ENCODE results near the gene KLF7.

KLF7 gene

GRCh38 chr2:207112383-207112782 is 53.4 kb downstream of the KLF7 start:
- no peak overlapping the region for H3K4me3 ChIP-seq (ENCODE audit: low read length)
- H3K9ac ChIP-seq (ENCODE audit: low read length) = no peak overlapping the region
- no peaks in the 10 kb centered on the region for H3K36me3 ChIP-seq (ENCODE audit: control insufficient read depth, insufficient read depth, low read length)
- no peaks in the 10 kb centered on the region for H3K27me3 ChIP-seq (ENCODE audit: control insufficient read depth, insufficient read depth, low read length)
- H3K9me3 ChIP-seq (ENCODE audit: control insufficient read depth, low read length) = no peaks in the 10 kb centered on the region
- H3K4me1 ChIP-seq (ENCODE audit: control insufficient read depth, insufficient read depth, low read length) = no peaks in the 10 kb centered on the region

GRCh38 chr2:207111757-207112156 is 54.0 kb downstream of the KLF7 start:
- no peaks in the 10 kb centered on the region for H3K9me3 ChIP-seq (ENCODE audit: control insufficient read depth, low read length)
- no peaks in the 10 kb centered on the region for H3K27me3 ChIP-seq (ENCODE audit: control insufficient read depth, insufficient read depth, low read length)
- H3K36me3 ChIP-seq (ENCODE audit: control insufficient read depth, insufficient read depth, low read length) = no peaks in the 10 kb centered on the region
- no peaks in the 10 kb centered on the region for H3K4me1 ChIP-seq (ENCODE audit: control insufficient read depth, insufficient read depth, low read length)
- H3K9ac ChIP-seq (ENCODE audit: low read length) = no peak overlapping the region
- no peak overlapping the region for H3K4me3 ChIP-seq (ENCODE audit: low read length)

GRCh38 chr2:207110715-207111114 is 55.0 kb downstream of the KLF7 start:
- no peaks in the 10 kb centered on the region for H3K4me1 ChIP-seq (ENCODE audit: control insufficient read depth, insufficient read depth, low read length)

GRCh38 chr2:207110310-207110709 is 55.4 kb downstream of the KLF7 start:
- Histone ChIP-seq H3K9ac (ENCODE audit: low read length) (no peak overlapping the region), H3K4me1 (ENCODE audit: control insufficient read depth, insufficient read depth, low read length) (no peaks in the 10 kb centered on the region), H3K27me3 (ENCODE audit: control insufficient read depth, insufficient read depth, low read length) (no peaks in the 10 kb centered on the region), H3K4me3 (ENCODE audit: low read length) (no peak overlapping the region), H3K9me3 (ENCODE audit: control insufficient read depth, low read length) (no peaks in the 10 kb centered on the region), H3K36me3 (ENCODE audit: control insufficient read depth, insufficient read depth, low read length) (no peaks in the 10 kb centered on the region)

More at GRCh38 chr2:207110715-207111114, 55.0 kb downstream of the KLF7 start:
- Histone ChIP-seq H3K4me3 (ENCODE audit: low read length) (no peak overlapping the region), H3K9me3 (ENCODE audit: control insufficient read depth, low read length) (no peaks in the 10 kb centered on the region), H3K36me3 (ENCODE audit: control insufficient read depth, insufficient read depth, low read length) (no peaks in the 10 kb centered on the region), H3K27me3 (ENCODE audit: control insufficient read depth, insufficient read depth, low read length) (no peaks in the 10 kb centered on the region), H3K9ac (ENCODE audit: low read length) (no peak overlapping the region)

- H3K4me3 ChIP-seq (ENCODE audit: low read length) = no peak overlapping the region
- H3K27me3 ChIP-seq (ENCODE audit: control insufficient read depth, insufficient read depth, low read length) = no peaks in the 10 kb centered on the region
- H3K4me1 ChIP-seq (ENCODE audit: control insufficient read depth, insufficient read depth, low read length) = no peaks in the 10 kb centered on the region
- H3K9ac ChIP-seq (ENCODE audit: low read length) = no peak overlapping the region
- H3K36me3 ChIP-seq (ENCODE audit: control insufficient read depth, insufficient read depth, low read length) = no peaks in the 10 kb centered on the region
- no peaks in the 10 kb centered on the region for H3K9me3 ChIP-seq (ENCODE audit: control insufficient read depth, low read length)
Observed at GRCh38 chr2:207109768-207110167, 56.0 kb downstream of the KLF7 start.

GRCh38 chr2:207108440-207108839 is 57.3 kb downstream of the KLF7 start:
- H3K4me3 ChIP-seq (ENCODE audit: low read length) = no peak overlapping the region
- H3K9ac ChIP-seq (ENCODE audit: low read length) = no peak overlapping the region
- H3K27me3 ChIP-seq (ENCODE audit: control insufficient read depth, insufficient read depth, low read length) = no peaks in the 10 kb centered on the region
- no peaks in the 10 kb centered on the region for H3K9me3 ChIP-seq (ENCODE audit: control insufficient read depth, low read length)
- no peaks in the 10 kb centered on the region for H3K4me1 ChIP-seq (ENCODE audit: control insufficient read depth, insufficient read depth, low read length)
- no peaks in the 10 kb centered on the region for H3K36me3 ChIP-seq (ENCODE audit: control insufficient read depth, insufficient read depth, low read length)

GRCh38 chr2:207107551-207107950 is 58.2 kb downstream of the KLF7 start:
- H3K4me1 ChIP-seq (ENCODE audit: control insufficient read depth, insufficient read depth, low read length) = no peaks in the 10 kb centered on the region
- no peaks in the 10 kb centered on the region for H3K27me3 ChIP-seq (ENCODE audit: control insufficient read depth, insufficient read depth, low read length)
- H3K36me3 ChIP-seq (ENCODE audit: control insufficient read depth, insufficient read depth, low read length) = no peaks in the 10 kb centered on the region
- no peaks in the 10 kb centered on the region for H3K9me3 ChIP-seq (ENCODE audit: control insufficient read depth, low read length)
- no peak overlapping the region for H3K4me3 ChIP-seq (ENCODE audit: low read length)
- no peak overlapping the region for H3K9ac ChIP-seq (ENCODE audit: low read length)

GRCh38 chr2:207107131-207107530 is 58.6 kb downstream of the KLF7 start:
- H3K36me3 ChIP-seq (ENCODE audit: control insufficient read depth, insufficient read depth, low read length) = no peaks in the 10 kb centered on the region
- no peak overlapping the region for H3K4me3 ChIP-seq (ENCODE audit: low read length)
- no peaks in the 10 kb centered on the region for H3K9me3 ChIP-seq (ENCODE audit: control insufficient read depth, low read length)
- H3K9ac ChIP-seq (ENCODE audit: low read length) = no peak overlapping the region
- no peaks in the 10 kb centered on the region for H3K4me1 ChIP-seq (ENCODE audit: control insufficient read depth, insufficient read depth, low read length)
- no peaks in the 10 kb centered on the region for H3K27me3 ChIP-seq (ENCODE audit: control insufficient read depth, insufficient read depth, low read length)

- H3K4me3 ChIP-seq (ENCODE audit: low read length) = no peak overlapping the region
- H3K27me3 ChIP-seq (ENCODE audit: control insufficient read depth, insufficient read depth, low read length) = no peaks in the 10 kb centered on the region
- H3K9ac ChIP-seq (ENCODE audit: low read length) = no peak overlapping the region
- no peaks in the 10 kb centered on the region for H3K36me3 ChIP-seq (ENCODE audit: control insufficient read depth, insufficient read depth, low read length)
- H3K4me1 ChIP-seq (ENCODE audit: control insufficient read depth, insufficient read depth, low read length) = peaks cover 7% of the 10 kb centered on the region
- no peaks in the 10 kb centered on the region for H3K9me3 ChIP-seq (ENCODE audit: control insufficient read depth, low read length)
Observed at GRCh38 chr2:207103132-207103531, 62.6 kb downstream of the KLF7 start.

GRCh38 chr2:207101984-207102383 is 63.8 kb downstream of the KLF7 start:
- Histone ChIP-seq H3K4me3 (ENCODE audit: low read length) (no peak overlapping the region), H3K9me3 (ENCODE audit: control insufficient read depth, low read length) (no peaks in the 10 kb centered on the region), H3K27me3 (ENCODE audit: control insufficient read depth, insufficient read depth, low read length) (no peaks in the 10 kb centered on the region), H3K9ac (ENCODE audit: low read length) (no peak overlapping the region), H3K4me1 (ENCODE audit: control insufficient read depth, insufficient read depth, low read length) (peaks cover 7% of the 10 kb centered on the region), H3K36me3 (ENCODE audit: control insufficient read depth, insufficient read depth, low read length) (no peaks in the 10 kb centered on the region)

GRCh38 chr2:207097278-207097677 is 68.5 kb downstream of the KLF7 start:
- no peaks in the 10 kb centered on the region for H3K36me3 ChIP-seq (ENCODE audit: control insufficient read depth, insufficient read depth, low read length)
- no peak overlapping the region for H3K4me3 ChIP-seq (ENCODE audit: low read length)
- H3K9ac ChIP-seq (ENCODE audit: low read length) = no peak overlapping the region
- H3K4me1 ChIP-seq (ENCODE audit: control insufficient read depth, insufficient read depth, low read length) = peaks cover 7% of the 10 kb centered on the region
- H3K27me3 ChIP-seq (ENCODE audit: control insufficient read depth, insufficient read depth, low read length) = no peaks in the 10 kb centered on the region
- H3K9me3 ChIP-seq (ENCODE audit: control insufficient read depth, low read length) = no peaks in the 10 kb centered on the region

GRCh38 chr2:207095963-207096362 is 69.8 kb downstream of the KLF7 start:
- Histone ChIP-seq H3K27me3 (ENCODE audit: control insufficient read depth, insufficient read depth, low read length) (no peaks in the 10 kb centered on the region), H3K4me1 (ENCODE audit: control insufficient read depth, insufficient read depth, low read length) (peaks cover 4% of the 10 kb centered on the region), H3K9ac (ENCODE audit: low read length) (no peak overlapping the region), H3K36me3 (ENCODE audit: control insufficient read depth, insufficient read depth, low read length) (no peaks in the 10 kb centered on the region), H3K9me3 (ENCODE audit: control insufficient read depth, low read length) (no peaks in the 10 kb centered on the region), H3K4me3 (ENCODE audit: low read length) (no peak overlapping the region)

- no peaks in the 10 kb centered on the region for H3K27me3 ChIP-seq (ENCODE audit: control insufficient read depth, insufficient read depth, low read length)
- H3K9ac ChIP-seq (ENCODE audit: low read length) = no peak overlapping the region
- H3K4me1 ChIP-seq (ENCODE audit: control insufficient read depth, insufficient read depth, low read length) = peaks cover 4% of the 10 kb centered on the region
- no peaks in the 10 kb centered on the region for H3K36me3 ChIP-seq (ENCODE audit: control insufficient read depth, insufficient read depth, low read length)
- no peaks in the 10 kb centered on the region for H3K9me3 ChIP-seq (ENCODE audit: control insufficient read depth, low read length)
- no peak overlapping the region for H3K4me3 ChIP-seq (ENCODE audit: low read length)
Observed at GRCh38 chr2:207093234-207093633, 72.5 kb downstream of the KLF7 start.
